Osteocyte (in vitro differentiated cells): Measurements from ENCODE around the gene PAX8. TPM values are rescaled to one million over a fixed set of nuclear protein-coding genes. Genes with fewer than 3 reads are reported as not detected.

Source experiments
- DNase-seq: peaks from one replicate; pipeline ENCODE4 v3.0.0; 2021; ENCODE audit warnings: mixed read lengths; ENCODE audit not compliant: unreplicated experiment; ENCODE audit errors: extremely low spot score
- H3K27ac Mint-ChIP-seq: one replicate; pipeline ENCODE4 v1.8.0; 2021; ENCODE audit warnings: mild to moderate bottlenecking, mixed read lengths; ENCODE audit not compliant: unreplicated experiment
- H3K27me3 Mint-ChIP-seq: one replicate; pipeline ENCODE4 v1.8.0; 2021; ENCODE audit warnings: mixed read lengths; ENCODE audit not compliant: unreplicated experiment
- H3K36me3 Mint-ChIP-seq: one replicate; pipeline ENCODE4 v1.8.0; 2021; ENCODE audit warnings: mixed read lengths; ENCODE audit not compliant: unreplicated experiment
- H3K4me1 Mint-ChIP-seq: one replicate; pipeline ENCODE4 v1.8.0; 2021; ENCODE audit warnings: mixed read lengths; ENCODE audit not compliant: unreplicated experiment
- H3K4me3 Mint-ChIP-seq: one replicate; pipeline ENCODE4 v1.8.0; 2021; ENCODE audit warnings: mild to moderate bottlenecking, moderate library complexity, mixed read lengths; ENCODE audit not compliant: unreplicated experiment
- H3K9me3 Mint-ChIP-seq: one replicate; pipeline ENCODE4 v1.8.0; 2021; ENCODE audit warnings: mixed read lengths; ENCODE audit not compliant: unreplicated experiment
- total RNA-seq: library from RNA; stranded (reverse); gene quantifications from 2 replicates; pipeline ENCODE4 v1.2.1, GENCODE V29; 2021
- TF ChIP-seq, protein P1 (sequence below): fragments of 200-600 bp; sonication (generic); IDR thresholded peaks from 2 replicates; pipeline ENCODE4 v1.5.0; 2021; ENCODE audit warnings: antibody characterized with exemption, mild to moderate bottlenecking, moderate library complexity

The PAX8 gene
- total RNA-seq, 1 donor from 2014 or later: not detected

DNA sequence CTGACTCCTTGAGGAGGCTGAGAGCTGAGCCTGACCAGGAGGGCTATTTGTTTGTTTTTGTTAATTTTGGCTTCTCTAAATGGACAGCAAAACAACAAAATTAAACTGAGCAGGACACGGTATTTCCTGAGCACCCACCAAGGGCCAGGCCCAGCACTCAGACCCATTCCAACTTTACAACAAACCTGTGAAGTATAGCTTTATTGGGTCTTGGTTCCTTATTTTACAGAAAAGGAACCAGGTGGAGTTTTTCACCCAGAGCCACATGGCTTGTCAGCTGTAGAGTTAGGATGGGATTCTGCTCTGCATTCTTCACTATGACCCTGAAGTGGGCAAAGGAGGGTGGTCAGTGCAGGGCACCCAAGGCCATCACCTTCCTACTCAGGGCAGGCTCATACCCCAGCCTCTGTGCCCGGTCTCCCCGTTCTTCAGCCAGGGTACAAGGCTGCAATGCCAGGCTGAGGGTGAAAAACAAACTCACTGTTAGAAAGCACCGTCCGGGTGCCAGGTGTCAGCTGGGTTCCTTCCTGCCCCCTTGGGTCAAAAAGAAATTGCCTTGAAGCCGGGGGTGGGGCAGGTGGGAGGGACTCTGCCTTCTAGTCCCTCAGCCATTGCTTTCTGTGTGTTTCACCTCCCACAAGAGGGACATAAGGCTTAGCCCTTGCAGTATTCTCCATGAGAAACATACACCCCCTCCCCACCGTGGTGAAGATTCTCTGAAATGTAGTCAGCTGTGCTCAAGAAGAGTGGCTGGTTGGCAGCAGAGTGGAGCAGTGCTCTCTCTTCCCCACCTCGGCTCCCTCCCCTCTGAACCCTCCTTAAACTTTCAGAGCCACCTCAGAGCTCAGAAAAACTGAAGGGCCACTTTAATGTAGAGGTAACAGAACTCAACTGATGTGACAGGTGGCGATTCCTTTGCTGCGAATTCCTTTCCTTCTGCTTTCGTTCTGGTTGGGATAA, 102.7 kb downstream of the PAX8 start:
- DNase-seq: no peak
- Mint-ChIP-seq H3K4me1 (peaks cover 3% of the 10 kb centered on the region), H3K4me3 (no peak overlapping the region), H3K27me3 (peaks cover 2% of the 10 kb centered on the region), H3K27ac (no peak overlapping the region), H3K9me3 (no peaks in the 10 kb centered on the region), H3K36me3 (no peaks in the 10 kb centered on the region)
- TF ChIP-seq, protein P1, sequence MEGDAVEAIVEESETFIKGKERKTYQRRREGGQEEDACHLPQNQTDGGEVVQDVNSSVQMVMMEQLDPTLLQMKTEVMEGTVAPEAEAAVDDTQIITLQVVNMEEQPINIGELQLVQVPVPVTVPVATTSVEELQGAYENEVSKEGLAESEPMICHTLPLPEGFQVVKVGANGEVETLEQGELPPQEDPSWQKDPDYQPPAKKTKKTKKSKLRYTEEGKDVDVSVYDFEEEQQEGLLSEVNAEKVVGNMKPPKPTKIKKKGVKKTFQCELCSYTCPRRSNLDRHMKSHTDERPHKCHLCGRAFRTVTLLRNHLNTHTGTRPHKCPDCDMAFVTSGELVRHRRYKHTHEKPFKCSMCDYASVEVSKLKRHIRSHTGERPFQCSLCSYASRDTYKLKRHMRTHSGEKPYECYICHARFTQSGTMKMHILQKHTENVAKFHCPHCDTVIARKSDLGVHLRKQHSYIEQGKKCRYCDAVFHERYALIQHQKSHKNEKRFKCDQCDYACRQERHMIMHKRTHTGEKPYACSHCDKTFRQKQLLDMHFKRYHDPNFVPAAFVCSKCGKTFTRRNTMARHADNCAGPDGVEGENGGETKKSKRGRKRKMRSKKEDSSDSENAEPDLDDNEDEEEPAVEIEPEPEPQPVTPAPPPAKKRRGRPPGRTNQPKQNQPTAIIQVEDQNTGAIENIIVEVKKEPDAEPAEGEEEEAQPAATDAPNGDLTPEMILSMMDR: no peak

DNA sequence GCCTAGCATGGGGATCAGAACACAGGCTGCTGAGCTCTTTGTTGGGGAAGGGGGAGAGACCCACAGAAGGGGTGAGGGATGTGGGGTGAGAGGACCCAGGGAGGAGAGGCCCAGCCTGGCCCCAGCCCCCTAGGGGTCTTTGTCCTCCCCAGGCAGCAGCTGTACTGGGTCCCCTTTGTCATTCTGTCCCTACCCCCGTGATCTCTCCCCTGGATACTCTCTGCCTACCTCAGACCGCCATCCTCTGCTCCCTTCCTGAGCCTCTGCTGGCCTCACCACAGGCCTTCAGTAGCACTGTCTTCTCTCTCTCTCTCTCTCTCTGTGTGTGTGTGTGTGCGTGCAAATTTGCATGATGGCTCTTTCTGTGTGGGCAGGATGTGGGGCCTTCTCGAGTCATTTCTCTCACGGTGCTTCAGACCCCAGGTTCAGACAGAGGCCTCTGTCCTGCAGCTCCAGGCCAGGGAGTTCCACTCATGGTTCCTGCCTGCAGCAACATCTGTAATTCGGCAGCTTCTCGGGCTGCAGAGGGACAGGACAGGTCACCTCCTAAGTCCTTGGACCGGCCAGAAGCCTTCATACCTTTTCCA, 103.6 kb downstream of the PAX8 start:
- Mint-ChIP-seq H3K4me3 (no peak overlapping the region), H3K9me3 (no peaks in the 10 kb centered on the region), H3K27ac (no peak overlapping the region), H3K4me1 (no peaks in the 10 kb centered on the region), H3K36me3 (no peaks in the 10 kb centered on the region), H3K27me3 (peaks cover 2% of the 10 kb centered on the region)
- DNase-seq: no peak
- TF ChIP-seq, protein P1: no peak

DNA sequence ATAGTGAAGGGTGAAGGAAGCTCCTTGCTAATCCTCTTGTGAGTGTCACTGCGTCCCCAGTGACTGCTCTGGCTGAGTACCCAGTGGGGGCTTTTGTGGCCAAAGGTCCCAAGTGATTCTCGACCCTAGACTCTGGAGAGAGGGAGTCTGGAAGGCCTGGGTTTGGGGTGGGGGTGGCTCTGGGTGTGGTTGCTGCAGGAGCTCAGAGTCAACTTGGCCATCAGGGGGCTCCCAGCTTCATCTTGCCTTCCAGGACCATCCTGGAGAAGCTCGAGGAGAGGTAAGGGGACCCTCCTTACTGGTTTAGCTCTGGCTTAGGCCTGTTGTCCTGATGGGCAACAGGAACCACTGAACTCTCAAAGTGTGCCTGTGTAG, 104.4 kb downstream of the PAX8 start:
- H3K36me3 Mint-ChIP-seq: no peaks in the 10 kb centered on the region
- H3K27ac Mint-ChIP-seq: no peak overlapping the region
- H3K9me3 Mint-ChIP-seq: no peaks in the 10 kb centered on the region

DNA sequence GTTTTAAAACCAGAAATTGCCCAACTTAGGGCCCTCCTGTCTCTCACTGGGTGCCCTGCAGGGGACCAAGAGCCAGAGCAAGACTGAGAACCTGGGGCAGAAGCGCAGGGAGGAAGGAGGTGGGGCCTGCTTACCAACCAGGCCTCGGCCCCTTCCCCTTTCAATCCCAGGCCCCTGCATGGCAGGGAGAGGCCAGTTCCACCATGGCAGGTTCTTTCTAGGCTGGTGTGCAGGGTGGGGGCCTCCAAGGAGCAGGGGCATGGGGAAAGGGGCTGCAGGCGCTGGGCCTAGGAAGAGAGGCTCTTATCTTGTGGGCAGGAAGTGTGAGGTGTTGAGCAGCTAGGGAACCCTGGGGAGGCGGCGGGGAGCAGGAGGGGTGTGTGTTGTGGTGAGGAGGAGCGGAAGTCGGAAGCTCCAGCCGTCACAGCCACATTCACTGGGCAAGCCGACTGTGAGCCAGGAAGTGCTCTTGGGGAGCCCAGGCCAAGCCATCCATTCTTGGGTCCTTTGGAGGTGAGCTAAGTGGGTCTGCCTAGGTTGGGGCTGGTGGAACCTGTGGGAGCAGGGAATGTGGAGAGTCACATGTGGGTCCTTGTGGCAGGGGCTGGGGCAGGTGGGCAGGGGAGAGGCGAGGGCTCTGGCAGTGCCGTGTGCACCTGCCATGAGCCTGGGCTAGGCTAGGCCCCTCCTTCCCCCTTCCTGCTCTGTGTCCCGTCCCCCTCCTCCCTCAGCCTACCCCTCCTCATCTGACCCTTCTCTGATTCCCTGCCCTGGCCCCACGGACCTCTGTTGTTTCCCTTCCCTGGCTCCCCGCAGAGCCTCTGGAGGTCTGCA, 105.0 kb downstream of the PAX8 start, which contains the start of gene PSD4:
Gene PSD4 (plus strand): TSS at position 430 of the 834 bp plus-strand sequence. CDS start 8,486 bp downstream, outside the sequence.
- Mint-ChIP-seq H3K9me3 (no peaks in the 10 kb centered on the region), H3K4me1 (no peaks in the 10 kb centered on the region), H3K27ac (no peak within 1 kb of the TSS), H3K4me3 (no peak within 1 kb of the TSS), H3K36me3 (no peaks in the 10 kb centered on the region), H3K27me3 (peaks cover 2% of the 10 kb centered on the region)
- TF ChIP-seq, protein P1: no peak
- no peak for DNase-seq

More for the DNA sequence above, 104.4 kb downstream of the PAX8 start:
- peaks cover 2% of the 10 kb centered on the region for H3K27me3 Mint-ChIP-seq
- TF ChIP-seq, protein P1: no peak
- no peaks in the 10 kb centered on the region for H3K4me1 Mint-ChIP-seq
- H3K4me3 Mint-ChIP-seq: no peak overlapping the region
- no peak for DNase-seq
